Ishikawa (cell line): ENCODE results near the gene SULT1C4.

Experiments used
- CEBPB ChIP-seq: IDR thresholded peaks from 2 replicates; pipeline ENCODE4 v1.6.1; 2012
- CREB1 ChIP-seq: IDR thresholded peaks from 2 replicates; pipeline ENCODE4 v1.6.1; 2012; ENCODE audit warnings: low read depth
- EGR1 ChIP-seq: IDR thresholded peaks from 2 replicates; pipeline ENCODE4 v1.6.1; 2012
- EP300 ChIP-seq: IDR thresholded peaks from 2 replicates; pipeline ENCODE4 v1.6.1; 2012; ENCODE audit warnings: borderline replicate concordance
- FOXM1 ChIP-seq: IDR thresholded peaks from 2 replicates; pipeline ENCODE4 v1.6.1; 2012; ENCODE audit warnings: low read depth, borderline replicate concordance
- NFIC ChIP-seq: IDR thresholded peaks from 2 replicates; pipeline ENCODE4 v1.6.1; 2012
- RAD21 ChIP-seq: IDR thresholded peaks from 2 replicates; pipeline ENCODE4 v1.6.1; 2012; ENCODE audit warnings: low read depth
- REST ChIP-seq: IDR thresholded peaks from 2 replicates; pipeline ENCODE4 v1.6.1; 2012; ENCODE audit warnings: low read depth, mild to moderate bottlenecking
- TAF1 ChIP-seq: IDR thresholded peaks from 2 replicates; pipeline ENCODE4 v1.6.1; 2012; ENCODE audit warnings: low read depth, mild to moderate bottlenecking
- TCF12 ChIP-seq: IDR thresholded peaks from 2 replicates; pipeline ENCODE4 v1.6.1; 2012; ENCODE audit warnings: low read depth
- TEAD4 ChIP-seq: IDR thresholded peaks from 2 replicates; pipeline ENCODE4 v1.6.1; 2012
- YY1 ChIP-seq: IDR thresholded peaks from 2 replicates; pipeline ENCODE4 v1.6.1; 2012; ENCODE audit warnings: low read depth
- ZBTB7A ChIP-seq: IDR thresholded peaks from 2 replicates; pipeline ENCODE4 v1.6.1; 2012; ENCODE audit warnings: low read depth
- TF ChIP-seq, protein P1 (sequence below): IDR thresholded peaks from 2 replicates; pipeline ENCODE4 v1.6.1; 2012
- TF ChIP-seq, protein P2 (sequence below): IDR thresholded peaks from 2 replicates; pipeline ENCODE4 v1.6.1; 2012

The SULT1C4 gene

GRCh38 chr2:108347786-108348185 lies 30.0 kb upstream of the SULT1C4 start:
- TF ChIP-seq REST (no peak), TAF1 (no peak), CEBPB (no peak), ZBTB7A (no peak), CREB1 (no peak), NFIC (no peak)

DNA sequence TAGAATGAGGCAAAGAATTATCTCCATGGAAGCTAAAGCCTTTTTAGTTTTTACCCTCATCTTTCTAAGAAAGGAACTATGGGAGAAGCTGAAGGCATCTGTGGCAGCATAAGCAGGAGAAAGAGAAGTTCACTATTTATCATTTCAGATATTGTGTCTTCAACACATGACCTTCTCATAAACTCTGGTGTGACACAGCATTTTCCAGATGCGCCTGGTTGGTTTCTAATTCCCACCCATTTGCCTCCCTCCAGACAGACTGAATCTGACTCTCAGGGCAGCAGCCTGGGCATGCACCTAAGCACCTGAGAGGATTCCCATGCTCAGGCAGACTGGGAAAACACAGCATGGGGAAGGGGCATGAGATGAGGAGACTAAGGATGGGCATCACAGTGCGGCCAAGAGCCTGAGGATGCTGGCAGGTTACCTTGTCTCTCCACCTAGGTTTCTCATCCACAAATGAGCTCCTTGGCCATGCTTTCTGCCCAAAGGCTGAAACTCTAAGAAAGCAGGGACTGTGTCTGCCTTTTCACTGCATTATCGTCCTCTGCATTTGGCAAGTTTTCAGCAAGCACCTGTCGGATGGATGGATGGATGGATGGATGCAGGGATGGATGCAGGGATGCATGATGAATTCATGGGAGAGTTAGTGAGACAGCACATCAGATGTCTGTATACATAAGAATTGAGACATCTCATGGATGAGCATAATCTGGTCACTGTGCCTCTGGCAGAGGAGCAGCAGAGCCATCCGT lies 28.8 kb upstream of the SULT1C4 start:
- TF ChIP-seq EP300 (peak; percentile 46; the same call in 1 of the 2 replicates), ZBTB7A (no peak), EGR1 (no peak), TAF1 (no peak), CEBPB (no peak), FOXM1 (no peak), TEAD4 (no peak), TCF12 (no peak), NFIC (no peak), CREB1 (no peak), YY1 (no peak), REST (no peak), RAD21 (no peak)
- TF ChIP-seq, protein P1, sequence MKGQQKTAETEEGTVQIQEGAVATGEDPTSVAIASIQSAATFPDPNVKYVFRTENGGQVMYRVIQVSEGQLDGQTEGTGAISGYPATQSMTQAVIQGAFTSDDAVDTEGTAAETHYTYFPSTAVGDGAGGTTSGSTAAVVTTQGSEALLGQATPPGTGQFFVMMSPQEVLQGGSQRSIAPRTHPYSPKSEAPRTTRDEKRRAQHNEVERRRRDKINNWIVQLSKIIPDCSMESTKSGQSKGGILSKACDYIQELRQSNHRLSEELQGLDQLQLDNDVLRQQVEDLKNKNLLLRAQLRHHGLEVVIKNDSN: 0 out of 2 replicates have a peak, but pooled peaks have one; percentile 10
- TF ChIP-seq, protein P2, sequence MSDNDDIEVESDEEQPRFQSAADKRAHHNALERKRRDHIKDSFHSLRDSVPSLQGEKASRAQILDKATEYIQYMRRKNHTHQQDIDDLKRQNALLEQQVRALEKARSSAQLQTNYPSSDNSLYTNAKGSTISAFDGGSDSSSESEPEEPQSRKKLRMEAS: peak; percentile 50; the same call in 1 of the 2 replicates

- TF ChIP-seq, protein P1: no peak
- TF ChIP-seq CREB1 (no peak), CEBPB (no peak), NFIC (no peak), EGR1 (no peak), YY1 (no peak), RAD21 (no peak), REST (no peak), FOXM1 (no peak), ZBTB7A (no peak), TEAD4 (no peak), TCF12 (no peak), EP300 (no peak), TAF1 (no peak)
- TF ChIP-seq, protein P2: no peak
Observed at GRCh38 chr2:108349571-108349928, 28.2 kb upstream of the SULT1C4 start.

DNA sequence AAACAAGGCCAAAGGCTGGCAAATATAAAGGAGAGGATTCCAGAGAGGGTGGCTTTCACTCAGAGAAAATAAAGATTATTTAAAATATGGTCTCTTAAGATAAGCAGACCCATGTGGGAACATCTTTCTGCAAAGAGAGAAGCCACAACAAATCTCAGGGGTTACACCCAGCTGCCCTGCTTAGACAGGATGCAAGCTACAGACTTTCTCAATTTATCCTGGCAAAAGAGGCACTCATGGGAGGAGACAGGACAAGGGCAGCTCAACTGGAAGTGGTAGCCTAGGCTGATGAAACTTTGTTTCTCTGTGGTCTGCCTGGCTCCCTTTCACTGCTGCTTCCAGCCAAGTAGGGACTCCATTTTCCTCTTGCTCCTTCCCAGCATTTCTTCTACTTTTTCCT lies 25.9 kb upstream of the SULT1C4 start:
- TF ChIP-seq EGR1 (no peak), TEAD4 (no peak), CEBPB (no peak), NFIC (no peak), YY1 (no peak), RAD21 (no peak), TAF1 (no peak), EP300 (no peak), TCF12 (no peak), ZBTB7A (no peak), FOXM1 (no peak), CREB1 (no peak), REST (no peak)
- TF ChIP-seq, protein P1: no peak
- TF ChIP-seq, protein P2: no peak
